ENCODE data around the gene PRKG1. TPM values are rescaled to one million over a fixed set of nuclear protein-coding genes. Genes with fewer than 3 reads are reported as not detected.

PRKG1 gene
- total and polyA plus RNA-seq, 4 donors, result 0.46 to 5.1 (median 1.5) TPM

DNA sequence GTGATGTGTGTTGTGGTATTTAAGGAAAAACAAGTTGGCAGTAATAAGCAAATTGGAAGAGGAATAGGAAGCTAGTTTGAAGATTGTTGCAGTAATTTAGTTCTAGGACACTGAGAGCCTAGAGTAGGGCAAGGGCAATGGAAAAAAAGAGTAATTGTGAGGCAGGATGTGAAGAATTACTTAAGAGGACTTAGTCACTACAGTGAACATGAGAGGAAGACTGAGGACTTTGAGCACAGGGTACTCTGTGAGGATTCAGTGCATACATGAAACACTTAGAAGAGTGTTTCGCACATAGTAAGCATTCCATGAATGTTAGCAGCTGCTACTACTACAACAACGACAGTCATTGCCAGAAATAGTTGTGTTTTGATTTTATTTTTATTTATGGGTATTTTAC, 1208.9 kb downstream of the PRKG1 start:
- H3K27ac ChIP-seq (ENCODE audit: low read depth in 1 of 2, low read length in 2 of 2), result no peak overlapping the region
- H3K27me3 ChIP-seq (ENCODE audit: control insufficient read depth in 4 of 4, insufficient read depth in 4 of 4, low read length in 3 of 4), result peaks cover 0 to 7% (median 0%) of the 10 kb centered on the region in 4 donors
- no peaks in the 10 kb centered on the region for H3K4me1 ChIP-seq (ENCODE audit: control insufficient read depth in 4 of 4, insufficient read depth in 4 of 4, low read length in 3 of 4)
- no peak overlapping the region for H3K4me3 ChIP-seq (ENCODE audit: low read depth in 1 of 3, low read length in 3 of 3)
- H3K36me3 ChIP-seq (ENCODE audit: control insufficient read depth in 4 of 4, insufficient read depth in 3 of 4, low read depth in 1 of 4, low read length in 3 of 4), result no peaks in the 10 kb centered on the region
- no peaks in the 10 kb centered on the region for H3K9me3 ChIP-seq (ENCODE audit: control insufficient read depth in 4 of 4, low read length in 3 of 4)
- TF ChIP-seq HNF4A (conservative IDR thresholded peaks at IDR 0.05) (no peak), RXRA (IDR thresholded peaks at IDR 0.05) (no peak), RAD21 (IDR thresholded peaks at IDR 0.05) (no peak), GABPA (IDR thresholded peaks at IDR 0.05 in 1 of 2, conservative IDR thresholded peaks at IDR 0.05 in 1 of 2) (no peak), SP1 (IDR thresholded peaks at IDR 0.05) (no peak), TAF1 (conservative IDR thresholded peaks at IDR 0.05) (no peak)
- TF ChIP-seq, protein P1, sequence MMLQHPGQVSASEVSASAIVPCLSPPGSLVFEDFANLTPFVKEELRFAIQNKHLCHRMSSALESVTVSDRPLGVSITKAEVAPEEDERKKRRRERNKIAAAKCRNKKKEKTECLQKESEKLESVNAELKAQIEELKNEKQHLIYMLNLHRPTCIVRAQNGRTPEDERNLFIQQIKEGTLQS (IDR thresholded peaks at IDR 0.05), result no peak
- no peak for DNase-seq (ENCODE audit: low spot score)
- H3K9ac ChIP-seq (ENCODE audit: low read depth in 1 of 2, low read length in 2 of 2), result no peak overlapping the region
- 73% methylated on average over 2 of the region's 2 CpGs for WGBS

- Histone ChIP-seq H3K36me3 (ENCODE audit: control insufficient read depth in 4 of 4, insufficient read depth in 3 of 4, low read depth in 1 of 4, low read length in 3 of 4) (no peaks in the 10 kb centered on the region), H3K27ac (ENCODE audit: low read depth in 1 of 2, low read length in 2 of 2) (no peak overlapping the region), H3K9me3 (ENCODE audit: control insufficient read depth in 4 of 4, low read length in 3 of 4) (no peaks in the 10 kb centered on the region), H3K27me3 (ENCODE audit: control insufficient read depth in 4 of 4, insufficient read depth in 4 of 4, low read length in 3 of 4) (peaks cover 0 to 7% (median 0%) of the 10 kb centered on the region in 4 donors), H3K4me3 (ENCODE audit: low read depth in 1 of 3, low read length in 3 of 3) (no peak overlapping the region), H3K4me1 (ENCODE audit: control insufficient read depth in 4 of 4, insufficient read depth in 4 of 4, low read length in 3 of 4) (no peaks in the 10 kb centered on the region), H3K9ac (ENCODE audit: low read depth in 1 of 2, low read length in 2 of 2) (no peak overlapping the region)
- 77% methylated on average over 2 of the region's 2 CpGs for WGBS
- DNase-seq (ENCODE audit: low spot score), result no peak
- TF ChIP-seq GABPA (IDR thresholded peaks at IDR 0.05 in 1 of 2, conservative IDR thresholded peaks at IDR 0.05 in 1 of 2), result no peak
- TF ChIP-seq TAF1 (conservative IDR thresholded peaks at IDR 0.05), result no peak
- TF ChIP-seq, protein P2, sequence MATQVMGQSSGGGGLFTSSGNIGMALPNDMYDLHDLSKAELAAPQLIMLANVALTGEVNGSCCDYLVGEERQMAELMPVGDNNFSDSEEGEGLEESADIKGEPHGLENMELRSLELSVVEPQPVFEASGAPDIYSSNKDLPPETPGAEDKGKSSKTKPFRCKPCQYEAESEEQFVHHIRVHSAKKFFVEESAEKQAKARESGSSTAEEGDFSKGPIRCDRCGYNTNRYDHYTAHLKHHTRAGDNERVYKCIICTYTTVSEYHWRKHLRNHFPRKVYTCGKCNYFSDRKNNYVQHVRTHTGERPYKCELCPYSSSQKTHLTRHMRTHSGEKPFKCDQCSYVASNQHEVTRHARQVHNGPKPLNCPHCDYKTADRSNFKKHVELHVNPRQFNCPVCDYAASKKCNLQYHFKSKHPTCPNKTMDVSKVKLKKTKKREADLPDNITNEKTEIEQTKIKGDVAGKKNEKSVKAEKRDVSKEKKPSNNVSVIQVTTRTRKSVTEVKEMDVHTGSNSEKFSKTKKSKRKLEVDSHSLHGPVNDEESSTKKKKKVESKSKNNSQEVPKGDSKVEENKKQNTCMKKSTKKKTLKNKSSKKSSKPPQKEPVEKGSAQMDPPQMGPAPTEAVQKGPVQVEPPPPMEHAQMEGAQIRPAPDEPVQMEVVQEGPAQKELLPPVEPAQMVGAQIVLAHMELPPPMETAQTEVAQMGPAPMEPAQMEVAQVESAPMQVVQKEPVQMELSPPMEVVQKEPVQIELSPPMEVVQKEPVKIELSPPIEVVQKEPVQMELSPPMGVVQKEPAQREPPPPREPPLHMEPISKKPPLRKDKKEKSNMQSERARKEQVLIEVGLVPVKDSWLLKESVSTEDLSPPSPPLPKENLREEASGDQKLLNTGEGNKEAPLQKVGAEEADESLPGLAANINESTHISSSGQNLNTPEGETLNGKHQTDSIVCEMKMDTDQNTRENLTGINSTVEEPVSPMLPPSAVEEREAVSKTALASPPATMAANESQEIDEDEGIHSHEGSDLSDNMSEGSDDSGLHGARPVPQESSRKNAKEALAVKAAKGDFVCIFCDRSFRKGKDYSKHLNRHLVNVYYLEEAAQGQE (IDR thresholded peaks at IDR 0.05), result no peak
- TF ChIP-seq NR2F2 (IDR thresholded peaks at IDR 0.05), result no peak
- TF ChIP-seq, protein P3, sequence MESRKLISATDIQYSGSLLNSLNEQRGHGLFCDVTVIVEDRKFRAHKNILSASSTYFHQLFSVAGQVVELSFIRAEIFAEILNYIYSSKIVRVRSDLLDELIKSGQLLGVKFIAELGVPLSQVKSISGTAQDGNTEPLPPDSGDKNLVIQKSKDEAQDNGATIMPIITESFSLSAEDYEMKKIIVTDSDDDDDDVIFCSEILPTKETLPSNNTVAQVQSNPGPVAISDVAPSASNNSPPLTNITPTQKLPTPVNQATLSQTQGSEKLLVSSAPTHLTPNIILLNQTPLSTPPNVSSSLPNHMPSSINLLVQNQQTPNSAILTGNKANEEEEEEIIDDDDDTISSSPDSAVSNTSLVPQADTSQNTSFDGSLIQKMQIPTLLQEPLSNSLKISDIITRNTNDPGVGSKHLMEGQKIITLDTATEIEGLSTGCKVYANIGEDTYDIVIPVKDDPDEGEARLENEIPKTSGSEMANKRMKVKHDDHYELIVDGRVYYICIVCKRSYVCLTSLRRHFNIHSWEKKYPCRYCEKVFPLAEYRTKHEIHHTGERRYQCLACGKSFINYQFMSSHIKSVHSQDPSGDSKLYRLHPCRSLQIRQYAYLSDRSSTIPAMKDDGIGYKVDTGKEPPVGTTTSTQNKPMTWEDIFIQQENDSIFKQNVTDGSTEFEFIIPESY (IDR thresholded peaks at IDR 0.05), result no peak
- no peak for TF ChIP-seq JUND (IDR thresholded peaks at IDR 0.05)
- no peak for TF ChIP-seq RXRA (IDR thresholded peaks at IDR 0.05)
- TF ChIP-seq, protein P1 (IDR thresholded peaks at IDR 0.05), result no peak
Measured at GRCh38 chr10:52284416-52285013, 1210.2 kb downstream of the PRKG1 start.
